Stimulated activated CD4-positive, alpha-beta T cell treated with anti-CD3 and anti-CD28 coated beads, Interleukin-1b, Interleukin-23, amount 100 ng/mL, for 1 hour (primary cell): ENCODE measurements around the gene DISP3.

Source experiments
- DNase-seq, 2 donors: peaks; one replicate each; pipeline ENCODE4 v3.0.0-alpha.2; 2020; ENCODE audit warnings: low read depth in 2 of 2

The DISP3 gene

GRCh38 chr1:11543392-11543791 lies 64.4 kb downstream of the DISP3 start:
- no peak for DNase-seq

- no peak for DNase-seq
These were observed 64.8 kb downstream of the DISP3 start for GRCh38 chr1:11543796-11544195.

- no peak for DNase-seq
These were observed 67.5 kb downstream of the DISP3 start for GRCh38 chr1:11546456-11546855.

GRCh38 chr1:11550664-11551283 lies 71.8 kb downstream of the DISP3 start:
- no peak for DNase-seq

GRCh38 chr1:11558276-11558675 lies 79.3 kb downstream of the DISP3 start:
- no peak for DNase-seq

GRCh38 chr1:11558871-11559590 lies 80.1 kb downstream of the DISP3 start:
- DNase-seq: no peak

GRCh38 chr1:11559591-11559970 lies 80.6 kb downstream of the DISP3 start:
- DNase-seq: no peak

GRCh38 chr1:11560061-11560460 lies 81.1 kb downstream of the DISP3 start:
- no peak for DNase-seq

- no peak for DNase-seq
These were observed 82.8 kb downstream of the DISP3 start for GRCh38 chr1:11561740-11562139.

- DNase-seq: no peak
These were observed 83.7 kb downstream of the DISP3 start for GRCh38 chr1:11562664-11563063.

GRCh38 chr1:11563560-11564069 lies 84.7 kb downstream of the DISP3 start:
- no peak for DNase-seq

GRCh38 chr1:11564237-11564636 lies 85.3 kb downstream of the DISP3 start:
- no peak for DNase-seq

- DNase-seq: no peak
These were observed 87.3 kb downstream of the DISP3 start for GRCh38 chr1:11566042-11566850.

- DNase-seq: no peak
These were observed 88.5 kb downstream of the DISP3 start for GRCh38 chr1:11567244-11568065.

- no peak for DNase-seq
These were observed 89.7 kb downstream of the DISP3 start for GRCh38 chr1:11568687-11569086.

- no peak for DNase-seq
These were observed 90.6 kb downstream of the DISP3 start for GRCh38 chr1:11569551-11569950.

GRCh38 chr1:11569954-11570353 lies 91.0 kb downstream of the DISP3 start:
- DNase-seq: no peak

GRCh38 chr1:11570821-11571380 lies 91.9 kb downstream of the DISP3 start:
- no peak for DNase-seq

- no peak for DNase-seq
These were observed 93.1 kb downstream of the DISP3 start for GRCh38 chr1:11571906-11572616.

GRCh38 chr1:11573116-11573692 lies 94.2 kb downstream of the DISP3 start:
- DNase-seq: no peak
